NK-92 (cell line): ENCODE measurements around the gene HDHD3.
"Not testable (repeated sequence)": the region's sequence is repeated elsewhere in the genome, so short reads cannot be mapped to it uniquely, and the experiment has no call there.

ENCODE experiments used
- DNase-seq: peaks from one replicate; lab custom pipeline; 2025; ENCODE audit not compliant: unreplicated experiment; lab: John Stamatoyannopoulos, UW

The HDHD3 gene

DNA sequence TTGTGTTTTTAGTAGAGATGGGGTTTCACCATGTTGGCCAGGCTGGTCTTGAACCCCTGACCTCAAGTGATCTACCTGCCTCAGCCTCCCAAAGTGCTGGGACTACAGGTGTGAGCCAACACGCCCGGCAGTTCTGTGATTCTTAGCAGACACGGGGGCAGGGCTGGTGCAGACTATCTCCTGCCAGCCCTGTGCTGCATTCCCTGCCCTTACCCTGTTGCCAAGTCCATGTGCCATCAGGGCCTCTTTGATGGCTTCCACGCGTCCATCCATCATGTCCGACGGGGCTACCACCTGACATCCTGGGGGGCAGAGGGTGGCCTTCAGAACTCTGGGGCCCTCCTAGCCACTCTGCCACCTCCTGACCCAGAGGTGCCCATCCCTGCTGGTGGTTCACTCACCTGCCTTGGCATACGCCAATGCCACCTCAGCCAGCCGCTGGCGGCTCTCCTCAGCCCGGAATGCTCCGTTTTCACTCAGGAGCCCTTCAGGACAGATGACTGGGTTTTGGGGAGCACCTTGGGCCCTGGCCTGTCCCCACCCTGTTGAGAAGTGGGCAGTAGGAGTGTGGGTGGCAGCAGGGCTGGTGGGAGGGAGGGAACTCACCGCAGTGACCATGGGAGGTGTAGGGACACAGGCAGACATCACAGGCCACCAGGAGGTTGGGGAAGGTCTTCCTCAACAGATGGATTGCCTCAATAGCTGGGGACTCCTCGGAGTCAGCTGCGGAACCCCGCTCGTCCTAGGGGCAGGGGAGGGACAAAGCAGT lies 13.6 kb upstream of the HDHD3 start:
- DNase-seq, result no peak

DNA sequence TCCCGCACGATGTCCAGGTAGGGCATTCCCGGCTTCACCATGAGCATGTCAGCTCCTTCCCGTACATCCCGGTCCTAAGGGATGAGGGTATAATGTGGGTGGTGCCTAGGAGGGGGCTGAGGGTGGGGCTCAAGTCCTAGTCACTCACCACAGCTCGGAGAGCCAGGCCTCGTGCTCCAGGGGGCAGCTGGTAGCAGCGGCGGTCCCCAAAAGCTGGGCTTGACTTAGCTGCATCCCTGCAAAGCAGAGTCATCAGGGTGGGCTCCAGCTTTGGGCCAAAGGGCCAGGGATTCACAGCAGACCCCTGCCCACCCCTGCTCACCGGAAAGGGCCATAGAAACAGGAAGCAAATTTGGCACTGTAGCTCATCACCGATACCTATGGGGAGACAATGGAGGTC lies 12.7 kb upstream of the HDHD3 start:
- DNase-seq, result no peak

DNA sequence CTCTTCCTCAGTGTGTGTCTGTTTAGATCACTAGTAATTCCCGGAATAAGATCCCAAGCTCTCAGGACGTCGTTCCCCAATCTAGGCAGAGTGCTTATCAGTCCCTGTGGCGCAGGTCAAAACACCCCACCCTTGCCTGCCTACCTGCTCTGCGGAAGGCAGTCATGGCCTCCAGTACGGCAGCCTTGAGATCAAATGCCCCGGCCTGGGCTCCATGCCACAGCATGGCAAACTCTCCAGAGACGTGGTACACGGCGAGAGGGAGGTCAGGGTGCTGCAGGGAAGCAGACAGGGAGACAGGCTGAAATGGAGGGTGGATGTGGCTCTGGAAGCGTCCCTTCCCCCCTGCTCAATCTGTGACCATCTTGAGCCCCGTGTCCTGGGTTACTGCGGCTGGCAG lies 12.0 kb upstream of the HDHD3 start:
- DNase-seq, result no peak

DNA sequence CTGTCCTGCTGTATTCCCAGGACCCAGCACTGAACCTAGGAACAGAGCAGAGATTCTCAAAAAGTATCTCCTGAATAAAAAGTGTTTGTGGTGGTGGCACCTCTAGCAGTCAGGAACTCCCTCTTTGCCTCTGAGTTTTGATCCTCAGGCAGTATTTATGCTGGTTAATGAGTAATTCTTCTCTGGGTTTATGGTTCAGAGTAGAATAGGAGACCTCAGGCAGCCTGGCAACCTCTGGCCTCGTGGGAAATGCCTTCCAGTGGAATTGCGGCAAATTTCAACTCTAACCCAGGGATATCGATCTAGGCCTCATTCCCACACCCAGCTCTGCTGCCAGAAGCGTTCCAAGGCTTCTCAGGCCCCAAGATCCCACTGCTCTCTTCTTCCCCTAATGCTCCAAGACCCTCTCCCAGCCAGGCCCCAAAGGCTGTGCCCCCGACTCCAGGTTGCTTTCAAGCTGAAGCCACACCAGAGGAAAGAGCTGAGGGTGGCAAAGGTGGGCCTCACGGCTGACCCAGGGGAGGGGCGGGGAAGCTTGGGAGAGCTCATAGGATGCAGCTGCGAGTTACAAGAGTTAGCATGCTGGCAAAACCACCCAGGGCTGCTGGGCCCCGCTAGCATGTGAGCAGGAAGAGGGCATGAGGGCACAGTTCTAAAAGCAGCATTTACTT lies 10.9 kb upstream of the HDHD3 start:
- DNase-seq, result no peak

- no peak for DNase-seq
Observed at GRCh38 chr9:113386571-113387393, 10.0 kb upstream of the HDHD3 start.

GRCh38 chr9:113381909-113382411 lies 5.2 kb upstream of the HDHD3 start:
- no peak for DNase-seq

DNA sequence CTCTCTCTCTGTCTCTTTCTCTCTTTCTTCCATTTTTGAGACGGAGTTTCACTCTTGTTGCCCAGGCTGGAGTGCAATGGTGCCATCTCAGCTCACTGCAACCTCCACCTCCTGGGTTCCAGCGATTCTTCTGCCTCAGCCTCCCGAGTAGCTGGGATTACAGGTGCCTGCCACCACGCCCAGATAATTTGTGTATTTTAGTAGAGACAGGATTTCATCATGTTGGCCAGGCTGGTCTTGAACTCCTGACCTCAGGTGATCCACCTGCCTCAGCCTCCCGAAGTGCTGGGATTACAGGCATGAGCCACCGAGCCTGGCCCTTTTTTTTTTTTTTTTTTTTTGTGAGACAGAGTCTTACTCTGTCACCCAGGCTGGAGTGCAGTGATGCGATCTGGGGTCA lies 4.7 kb upstream of the HDHD3 start:
- DNase-seq, result not testable (repeated sequence)

DNA sequence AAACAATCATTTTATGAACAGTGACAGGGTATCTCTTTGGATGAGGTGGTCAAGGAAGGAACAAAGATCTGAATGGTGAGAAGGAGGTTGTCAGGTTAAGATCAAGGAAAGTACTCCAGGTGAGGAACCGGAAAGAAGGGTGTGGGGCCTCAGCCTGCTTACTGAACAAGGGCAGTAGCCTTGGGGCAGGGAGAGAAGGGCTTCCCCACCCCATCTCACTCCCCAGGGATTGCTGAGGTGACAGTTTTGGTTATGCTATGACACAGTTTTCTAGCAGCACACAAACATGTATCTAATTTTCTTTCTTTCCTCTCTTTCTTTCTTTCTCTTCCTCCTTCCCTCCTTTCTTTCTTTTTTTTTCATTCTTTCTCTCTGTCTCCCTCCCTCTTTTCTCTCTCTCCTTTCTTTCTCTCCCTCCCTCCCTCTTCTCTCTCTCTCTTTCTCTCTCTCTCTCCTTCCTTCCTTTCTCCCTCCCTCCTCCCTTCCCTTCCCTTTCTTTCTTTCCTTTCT lies 4.1 kb upstream of the HDHD3 start:
- no peak for DNase-seq

DNA sequence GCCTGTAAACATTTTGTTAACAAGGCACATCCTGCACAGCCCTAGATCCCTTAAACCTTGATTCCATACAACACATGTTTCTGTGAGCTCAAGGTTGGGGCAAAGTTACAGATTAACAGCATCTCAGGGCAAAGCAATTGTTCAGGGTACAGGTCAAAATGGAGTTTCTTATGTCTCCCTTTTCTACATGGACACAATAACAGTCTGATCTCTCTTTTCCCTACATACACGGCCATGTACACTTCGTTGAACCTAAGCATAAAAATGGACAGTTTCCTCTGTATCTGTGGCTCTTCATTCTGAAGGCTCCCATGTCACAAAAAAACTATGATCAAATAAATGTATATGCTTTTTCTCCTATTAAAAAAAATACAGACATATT lies 3.0 kb upstream of the HDHD3 start:
- DNase-seq, result not testable (repeated sequence)

GRCh38 chr9:113379094-113379828 lies 2.5 kb upstream of the HDHD3 start:
- not testable (repeated sequence) for DNase-seq

DNA sequence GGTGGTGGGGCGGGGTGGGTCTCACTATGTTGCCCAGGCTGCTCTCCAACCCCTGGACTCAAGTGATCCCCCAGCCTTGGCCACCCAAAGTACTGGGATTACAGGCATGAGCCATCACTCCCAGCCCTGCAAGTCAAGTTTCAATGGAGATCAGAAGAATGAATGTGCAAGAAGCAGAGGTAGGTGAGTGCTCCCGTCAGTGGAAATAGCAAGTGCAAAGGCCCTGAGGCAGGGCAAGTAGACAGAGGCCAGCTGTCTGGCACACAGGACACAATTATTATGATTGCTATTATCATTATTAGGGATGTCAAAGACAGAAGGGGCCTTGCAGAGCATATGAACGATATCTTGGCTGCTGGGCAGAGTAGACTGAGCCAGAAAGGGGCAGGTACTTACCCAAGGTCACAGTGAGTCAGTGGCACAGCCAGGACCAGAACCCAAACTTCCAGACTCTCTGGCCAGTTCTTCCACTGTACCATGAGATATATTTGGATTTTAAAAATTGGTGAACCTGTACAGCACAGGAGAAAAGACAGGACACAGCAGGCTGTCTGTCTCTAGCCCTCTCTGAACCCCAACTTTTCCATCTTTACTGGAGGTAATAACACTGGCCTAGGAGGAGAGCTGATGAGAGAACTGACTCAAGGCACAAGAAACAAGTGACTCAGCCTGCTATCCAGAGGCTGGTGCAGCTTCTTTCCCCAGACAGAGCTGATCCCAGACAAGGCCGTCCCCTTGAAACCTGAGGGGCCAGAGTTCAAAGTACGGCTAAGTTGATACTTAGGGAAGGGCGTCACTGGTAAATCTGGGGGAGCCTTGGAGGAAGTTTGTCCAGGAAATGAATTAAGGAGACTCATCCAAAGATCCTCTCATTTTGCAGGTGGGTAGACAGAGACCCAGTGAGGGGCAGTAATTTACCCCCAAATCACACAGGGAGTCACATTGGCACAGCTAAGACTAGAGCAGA lies 1.4 kb downstream of the HDHD3 start:
- no peak for DNase-seq

DNA sequence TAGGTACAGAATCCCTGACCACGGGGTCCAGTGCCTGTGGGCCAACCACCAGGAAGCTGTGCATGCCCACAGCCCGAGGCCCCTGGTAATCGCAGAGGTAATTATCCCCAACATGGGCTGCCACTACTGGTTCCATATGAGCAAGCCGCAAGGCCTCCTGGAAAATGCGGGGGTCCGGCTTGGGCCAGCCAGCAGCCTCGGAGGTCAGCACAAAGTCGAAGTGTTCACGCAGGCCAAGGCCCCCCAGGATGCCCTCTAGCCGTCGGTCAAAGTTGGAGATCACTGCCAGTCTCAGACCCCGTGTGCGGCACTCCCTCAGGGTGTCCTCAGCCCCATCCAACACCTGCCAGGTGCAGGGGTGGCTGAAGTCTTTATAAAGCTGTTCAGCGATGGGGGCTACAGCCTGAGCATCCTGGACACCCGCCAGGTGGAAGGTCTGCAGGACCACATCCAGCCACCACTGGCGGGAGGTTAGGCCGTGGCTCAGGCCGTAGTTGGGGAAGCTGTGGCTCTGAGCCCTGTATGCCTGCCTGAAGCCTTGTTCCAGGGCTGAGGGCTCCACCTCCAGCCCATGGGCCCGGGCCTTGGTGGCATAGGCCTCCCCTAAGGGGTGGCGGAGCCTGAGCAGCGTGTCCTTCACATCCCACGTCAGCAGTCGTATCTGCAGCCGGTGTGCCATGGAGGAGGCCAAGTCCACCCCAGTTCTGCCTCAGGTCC lies 3.0 kb downstream of the HDHD3 start:
- DNase-seq, result no peak

DNA sequence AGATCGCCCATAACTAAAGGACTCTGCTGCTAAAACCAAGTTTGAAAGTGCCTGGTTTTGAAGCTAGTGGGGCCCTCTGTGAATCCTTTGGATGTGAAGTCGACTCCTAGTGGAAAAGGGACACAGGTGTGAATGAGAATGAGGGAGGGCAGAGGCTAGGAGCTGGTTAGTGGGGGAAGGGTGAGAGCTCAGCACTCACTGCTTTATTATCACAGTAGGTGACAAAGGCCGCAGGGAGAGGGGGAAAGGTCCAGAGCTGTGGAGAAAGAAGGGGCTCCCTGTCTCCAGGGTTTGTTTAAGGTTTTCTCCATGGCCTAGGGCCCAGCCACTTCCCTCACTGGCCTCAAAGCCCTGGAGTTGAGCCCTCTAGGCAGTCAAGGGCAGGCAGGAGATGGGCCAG lies 3.5 kb downstream of the HDHD3 start:
- no peak for DNase-seq

DNA sequence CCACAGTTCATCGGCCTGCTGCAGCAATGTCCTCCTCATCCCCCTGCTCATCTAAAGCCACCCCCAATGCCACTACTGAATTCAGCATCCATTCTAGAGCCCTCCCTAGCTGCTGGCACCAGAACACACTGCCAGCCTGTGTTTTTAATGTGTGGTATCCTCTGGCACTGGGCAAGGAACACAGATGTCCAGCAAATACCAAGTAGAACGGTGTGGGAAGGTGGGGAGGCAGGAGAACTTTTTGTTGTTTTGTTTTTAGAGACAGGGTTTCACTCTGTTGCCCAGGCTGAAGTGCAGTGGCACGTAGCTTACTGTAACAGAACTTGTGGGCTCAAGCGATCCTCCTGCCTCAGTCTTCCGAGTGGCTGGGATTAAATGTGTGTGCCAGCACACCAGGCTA lies 4.7 kb downstream of the HDHD3 start:
- no peak for DNase-seq

GRCh38 chr9:113370806-113371325 lies 5.9 kb downstream of the HDHD3 start:
- no peak for DNase-seq

- no peak for DNase-seq
Observed at GRCh38 chr9:113369855-113370140, 7.0 kb downstream of the HDHD3 start.

DNA sequence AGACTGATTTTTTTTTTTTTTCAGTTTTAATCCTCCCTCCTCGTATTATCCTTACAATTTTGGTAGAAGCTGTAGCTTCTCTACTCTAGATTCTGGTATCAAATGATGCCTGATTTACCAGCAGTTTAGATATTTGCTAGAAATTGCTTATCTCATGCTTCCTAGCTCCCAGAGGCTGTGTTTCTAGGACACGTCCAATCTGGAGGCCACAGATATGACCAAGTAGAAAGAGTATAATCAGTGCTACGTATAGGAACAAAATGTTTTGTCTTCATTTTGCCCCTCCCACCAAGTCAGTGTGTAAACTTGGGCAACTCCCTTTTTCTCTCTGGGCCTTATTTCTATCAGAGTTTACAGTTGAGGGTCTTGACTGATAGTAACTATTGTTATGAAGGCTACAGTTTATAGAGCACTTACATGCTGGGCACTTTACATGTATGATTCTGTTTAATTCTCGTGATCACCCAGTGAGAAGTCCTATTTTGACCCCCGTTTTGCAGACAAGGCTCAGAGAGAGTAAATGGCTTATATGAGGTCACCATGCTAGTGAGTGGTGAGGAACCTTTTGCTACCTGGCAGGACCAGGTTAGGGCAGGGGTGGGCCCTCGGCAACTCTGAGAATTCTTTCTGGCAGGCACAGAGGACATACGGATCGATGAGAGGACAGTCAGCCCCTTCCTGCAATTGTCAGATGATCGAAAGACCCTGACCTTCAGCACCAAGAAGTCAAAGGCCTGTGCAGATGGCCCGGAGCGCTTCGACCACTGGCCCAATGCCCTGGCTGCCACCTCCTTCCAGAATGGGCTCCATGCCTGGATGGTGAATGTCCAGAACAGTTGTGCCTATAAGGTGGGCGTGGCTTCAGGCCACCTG lies 7.6 kb downstream of the HDHD3 start:
- DNase-seq, result no peak

- DNase-seq, result no peak
Observed at GRCh38 chr9:113368348-113368981, 8.3 kb downstream of the HDHD3 start.
